Parathyroid adenoma (tissue), 2 donors: ENCODE results near the gene SYT12.
"Not testable (repeated sequence)": the region's sequence is repeated elsewhere in the genome, so short reads cannot be mapped to it uniquely, and the experiment has no call there.

Experiments used
- H2AFZ ChIP-seq: fragments of 300-600 bp; sonication (generic); one replicate; pipeline ENCODE4 v1.7.0; 2017; ENCODE audit warnings: antibody characterized with exemption, mild to moderate bottlenecking
- H3K27ac ChIP-seq: fragments of 300-600 bp; sonication (generic); one replicate; pipeline ENCODE4 v1.7.0; 2017
- H3K27me3 ChIP-seq: fragments of 300-600 bp; sonication (generic); one replicate; pipeline ENCODE4 v1.7.0; 2017; ENCODE audit warnings: low read length; ENCODE audit not compliant: control insufficient read depth, insufficient read depth
- H3K36me3 ChIP-seq: fragments of 300-600 bp; sonication (generic); one replicate; pipeline ENCODE4 v1.7.0; 2017; ENCODE audit warnings: low read length; ENCODE audit not compliant: control insufficient read depth, insufficient read depth
- H3K4me1 ChIP-seq: fragments of 300-600 bp; sonication (generic); one replicate; pipeline ENCODE4 v1.7.0; 2017; ENCODE audit warnings: control low read depth
- H3K4me2 ChIP-seq: fragments of 300-600 bp; sonication (generic); one replicate; pipeline ENCODE4 v1.7.0; 2017; ENCODE audit warnings: low read length
- H3K4me3 ChIP-seq: fragments of 300-600 bp; sonication (generic); one replicate; pipeline ENCODE4 v1.7.0; 2017; ENCODE audit warnings: low read depth, low read length
- H3K79me2 ChIP-seq: fragments of 300-600 bp; sonication (generic); one replicate; pipeline ENCODE4 v1.7.0; 2017; ENCODE audit warnings: control low read depth
- H3K9ac ChIP-seq: fragments of 300-600 bp; sonication (generic); one replicate; pipeline ENCODE4 v1.7.0; 2017; ENCODE audit warnings: mild to moderate bottlenecking
- H3K9me3 ChIP-seq: fragments of 300-600 bp; sonication (generic); one replicate; pipeline ENCODE4 v1.7.0; 2017; ENCODE audit warnings: low read length; ENCODE audit not compliant: control insufficient read depth
- TF ChIP-seq, protein P1 (sequence below): fragments of 300-600 bp; sonication (generic); IDR thresholded peaks from one replicate; pipeline ENCODE4 v1.7.0; 2017; ENCODE audit warnings: antibody characterized with exemption, mild to moderate bottlenecking
- donor health status: primary hyperparathyroidism.

The SYT12 gene

DNA sequence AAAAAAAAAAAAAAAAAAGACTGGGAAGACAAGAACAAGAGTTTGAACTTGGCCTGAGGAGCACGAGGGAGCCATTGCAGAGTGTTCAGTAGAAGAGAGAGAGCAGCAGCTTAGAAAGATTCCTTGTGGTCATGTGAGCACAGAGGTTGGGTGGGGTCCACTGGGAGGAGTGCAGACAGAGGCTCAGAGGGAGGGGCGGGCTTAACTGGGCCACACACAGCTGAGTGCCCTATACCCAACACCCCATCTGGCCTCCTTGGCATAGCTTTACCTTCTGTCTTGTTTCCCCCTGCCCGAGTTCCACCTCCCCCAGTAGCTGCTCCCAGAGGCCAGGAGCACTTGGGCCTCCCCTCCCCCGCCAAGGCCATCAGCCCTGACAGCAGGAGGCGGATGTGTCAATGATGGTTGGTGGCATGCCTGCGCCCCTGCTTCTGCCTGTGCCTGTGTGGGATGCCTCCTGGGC lies 35.7 kb upstream of the SYT12 start:
- Histone ChIP-seq H3K4me2 (no peak overlapping the region), H3K4me1 (peaks cover 14% of the 10 kb centered on the region), H3K4me3 (no peak overlapping the region), H2AFZ (peak overlapping the region; percentile 58), H3K27ac (peak overlapping the region; percentile 73), H3K27me3 (no peaks in the 10 kb centered on the region), H3K9me3 (no peaks in the 10 kb centered on the region), H3K36me3 (no peaks in the 10 kb centered on the region), H3K9ac (no peak overlapping the region), H3K79me2 (no peaks in the 10 kb centered on the region)
- TF ChIP-seq, protein P1, sequence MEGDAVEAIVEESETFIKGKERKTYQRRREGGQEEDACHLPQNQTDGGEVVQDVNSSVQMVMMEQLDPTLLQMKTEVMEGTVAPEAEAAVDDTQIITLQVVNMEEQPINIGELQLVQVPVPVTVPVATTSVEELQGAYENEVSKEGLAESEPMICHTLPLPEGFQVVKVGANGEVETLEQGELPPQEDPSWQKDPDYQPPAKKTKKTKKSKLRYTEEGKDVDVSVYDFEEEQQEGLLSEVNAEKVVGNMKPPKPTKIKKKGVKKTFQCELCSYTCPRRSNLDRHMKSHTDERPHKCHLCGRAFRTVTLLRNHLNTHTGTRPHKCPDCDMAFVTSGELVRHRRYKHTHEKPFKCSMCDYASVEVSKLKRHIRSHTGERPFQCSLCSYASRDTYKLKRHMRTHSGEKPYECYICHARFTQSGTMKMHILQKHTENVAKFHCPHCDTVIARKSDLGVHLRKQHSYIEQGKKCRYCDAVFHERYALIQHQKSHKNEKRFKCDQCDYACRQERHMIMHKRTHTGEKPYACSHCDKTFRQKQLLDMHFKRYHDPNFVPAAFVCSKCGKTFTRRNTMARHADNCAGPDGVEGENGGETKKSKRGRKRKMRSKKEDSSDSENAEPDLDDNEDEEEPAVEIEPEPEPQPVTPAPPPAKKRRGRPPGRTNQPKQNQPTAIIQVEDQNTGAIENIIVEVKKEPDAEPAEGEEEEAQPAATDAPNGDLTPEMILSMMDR = no peak

DNA sequence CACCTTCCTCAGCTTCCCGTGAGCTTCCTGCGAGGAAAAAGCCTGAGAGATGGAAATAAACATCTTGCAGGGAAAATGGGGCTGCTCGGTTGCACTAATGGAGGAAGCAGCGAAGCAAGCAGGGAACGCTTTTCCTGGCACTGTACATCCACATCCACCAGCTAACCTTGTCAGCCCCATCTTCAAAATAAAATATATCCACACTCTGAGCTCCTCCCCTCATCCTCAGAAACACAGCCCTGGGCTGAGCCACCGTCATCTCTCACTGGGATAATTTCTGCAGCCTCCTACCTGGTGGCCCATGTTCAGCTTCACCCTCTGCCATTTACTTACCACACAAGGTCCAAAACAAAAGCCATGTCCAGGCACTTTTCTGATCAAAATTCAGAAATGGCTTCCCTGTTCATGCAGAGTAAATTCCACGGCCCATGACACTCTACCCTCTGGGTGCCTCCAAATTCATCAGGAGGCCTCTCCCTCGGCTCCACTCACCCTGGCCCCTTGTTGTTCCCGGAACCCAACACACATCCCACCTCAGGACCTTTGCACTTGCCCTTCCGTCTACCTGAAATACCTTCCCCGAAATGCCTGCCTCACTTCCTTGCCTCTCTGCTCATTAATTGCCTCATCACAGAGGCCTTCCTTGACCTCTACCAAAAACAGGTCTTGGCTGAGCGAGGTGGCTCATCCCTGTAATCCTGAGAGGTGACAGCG lies 34.9 kb upstream of the SYT12 start:
- H3K79me2 ChIP-seq = no peaks in the 10 kb centered on the region
- TF ChIP-seq, protein P1 = no peak
- H3K27me3 ChIP-seq = no peaks in the 10 kb centered on the region
- H2AFZ ChIP-seq = peak overlapping the region; percentile 58
- H3K9ac ChIP-seq = no peak overlapping the region
- H3K36me3 ChIP-seq = no peaks in the 10 kb centered on the region
- H3K4me2 ChIP-seq = peak overlapping the region; percentile 12
- H3K4me3 ChIP-seq = no peak overlapping the region
- peak overlapping the region; percentile 73 for H3K27ac ChIP-seq
- peaks cover 14% of the 10 kb centered on the region for H3K4me1 ChIP-seq
- H3K9me3 ChIP-seq = no peaks in the 10 kb centered on the region

DNA sequence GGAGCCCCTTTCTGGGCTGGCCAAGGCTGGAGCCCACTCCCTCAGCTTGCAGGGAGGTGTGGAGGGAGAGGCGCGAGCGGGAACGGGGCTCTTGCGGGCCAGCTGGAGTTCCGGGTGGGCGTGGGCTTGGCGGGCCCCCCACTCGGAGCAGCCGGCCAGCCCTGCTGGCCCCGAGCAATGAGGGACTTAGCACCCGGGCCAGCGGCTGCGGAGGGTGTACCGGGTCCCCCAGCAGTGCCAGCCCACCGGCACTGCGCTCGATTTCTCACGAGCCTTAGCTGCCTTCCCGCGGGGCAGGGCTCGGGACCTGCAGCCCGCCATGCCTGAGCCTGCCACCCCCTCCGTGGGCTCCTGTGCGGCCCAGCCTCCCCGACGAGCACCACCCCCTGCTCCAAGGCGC lies 34.2 kb upstream of the SYT12 start:
- not testable (repeated sequence) for H2AFZ ChIP-seq, H3K36me3 ChIP-seq, H3K27ac ChIP-seq, H3K27me3 ChIP-seq, H3K4me2 ChIP-seq, H3K79me2 ChIP-seq, H3K4me3 ChIP-seq, H3K9me3 ChIP-seq, H3K9ac ChIP-seq
- peaks cover 14% of the 10 kb centered on the region for H3K4me1 ChIP-seq

DNA sequence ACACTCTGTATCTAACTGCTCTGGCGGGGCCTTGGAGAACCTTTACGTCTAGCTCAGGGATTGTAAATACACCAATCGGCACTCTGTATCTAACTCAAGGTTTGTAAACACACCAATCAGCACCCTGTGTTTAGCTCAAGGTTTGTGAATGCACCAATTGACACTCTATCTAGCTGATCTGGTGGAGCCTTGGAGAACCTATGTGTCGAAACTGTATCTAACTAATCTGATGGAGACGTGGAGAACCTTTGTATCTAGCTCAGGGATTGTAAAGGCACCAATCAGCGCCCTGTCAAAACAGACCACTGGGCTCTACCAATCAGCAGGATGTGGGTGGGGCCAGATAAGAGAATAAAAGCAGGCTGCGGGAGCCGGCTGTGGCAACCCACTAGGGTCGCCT lies 33.6 kb upstream of the SYT12 start:
- H3K27ac ChIP-seq = not testable (repeated sequence)

DNA sequence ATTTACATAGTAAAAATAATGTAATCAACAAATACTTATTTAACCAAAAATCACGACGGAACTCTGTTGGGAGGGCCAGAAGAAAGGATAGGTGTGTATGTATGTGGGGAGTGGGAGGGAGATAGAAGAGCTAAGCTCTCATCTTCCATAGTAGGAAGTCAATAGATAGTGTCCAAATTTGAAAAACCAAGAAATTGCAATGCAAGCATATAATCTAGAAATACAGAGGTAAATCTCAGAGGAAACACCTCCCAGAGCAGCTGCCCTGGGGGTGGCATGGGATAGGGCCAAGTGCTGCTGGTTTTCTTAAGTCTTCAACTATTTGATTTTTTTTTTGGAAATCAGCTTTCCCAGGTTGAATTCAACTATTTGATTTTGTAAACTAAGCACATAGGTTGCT lies 30.9 kb upstream of the SYT12 start:
- H3K27me3 ChIP-seq = no peaks in the 10 kb centered on the region
- H2AFZ ChIP-seq = no peak overlapping the region
- no peak overlapping the region for H3K9ac ChIP-seq
- no peak overlapping the region for H3K27ac ChIP-seq
- H3K4me3 ChIP-seq = no peak overlapping the region
- H3K4me1 ChIP-seq = peaks cover 8% of the 10 kb centered on the region
- TF ChIP-seq, protein P1 = no peak
- no peaks in the 10 kb centered on the region for H3K36me3 ChIP-seq
- no peak overlapping the region for H3K4me2 ChIP-seq
- H3K79me2 ChIP-seq = no peaks in the 10 kb centered on the region
- H3K9me3 ChIP-seq = no peaks in the 10 kb centered on the region

More for the DNA sequence above, 33.6 kb upstream of the SYT12 start:
- H3K9ac ChIP-seq, H3K9me3 ChIP-seq, H3K79me2 ChIP-seq, H3K27me3 ChIP-seq, H3K4me2 ChIP-seq, H2AFZ ChIP-seq, H3K36me3 ChIP-seq, H3K4me3 ChIP-seq: not testable (repeated sequence)
- peaks cover 14% of the 10 kb centered on the region for H3K4me1 ChIP-seq
